Gastrocnemius medialis (tissue), 4 donors: ENCODE data around the gene ZNF816. TPM values are rescaled to one million over a fixed set of nuclear protein-coding genes. Genes with fewer than 3 reads are reported as not detected.

Experiments used
- ATAC-seq, 2 donors: fragments of 150-250 bp; one replicate each; pipeline ENCODE4 v1.9.1; 2016
- DNase-seq, 2 donors: peaks; one replicate each; pipeline ENCODE4 v3.0.0-alpha.2; 2019
- H3K27ac ChIP-seq, 4 donors: fragments of 200-600 bp; sonication (generic); 1 replicate in 1 of 4; 2 replicates in 3 of 4; pipeline ENCODE4 v1.5.1; 2016 to 2018; ENCODE audit warnings: mild to moderate bottlenecking in 2 of 4, moderate library complexity in 1 of 4
- H3K27me3 ChIP-seq, 3 donors: fragments of 200-600 bp; sonication (generic) in 2 of 3; 1 replicate in 1 of 3; 2 replicates in 2 of 3; pipeline versions ENCODE4 v1.5.1 to v1.6.0; 2016 to 2019; ENCODE audit warnings: mild to moderate bottlenecking in 1 of 3, moderate library complexity in 1 of 3
- H3K36me3 ChIP-seq, 2 donors: fragments of 200-600 bp; sonication (generic) in 1 of 2; one replicate each; pipeline ENCODE4 v1.5.1; 2017 to 2018
- H3K4me1 ChIP-seq, 2 donors: fragments of 200-600 bp; sonication (generic) in 1 of 2; one replicate each; pipeline ENCODE4 v1.5.1; 2016 to 2017; ENCODE audit warnings: mild to moderate bottlenecking in 2 of 2
- H3K4me3 ChIP-seq, 4 donors: fragments of 200-600 bp; sonication (generic) in 3 of 4; 1 replicate in 1 of 4; 2 replicates in 3 of 4; pipeline ENCODE4 v1.5.1; 2016 to 2019; ENCODE audit warnings: mild to moderate bottlenecking in 2 of 4
- H3K9me3 ChIP-seq, 3 donors: fragments of 200-600 bp; sonication (generic) in 2 of 3; 1 replicate in 1 of 3; 2 replicates in 2 of 3; pipeline ENCODE4 v1.5.1; 2016 to 2019
- CTCF ChIP-seq, 5 experiments: fragments of 450-650 bp in 3 of 5; fragments of 200-600 bp in 2 of 5; sonication (generic) in 2 of 5; IDR thresholded peaks in 4 of 5; conservative IDR thresholded peaks in 1 of 5; 1 replicate in 4 of 5; 2 replicates in 1 of 5; pipeline ENCODE4 v1.5.1; 2016 to 2019; ENCODE audit warnings: antibody characterized with exemption in 5 of 5, mild to moderate bottlenecking in 3 of 5, moderate library complexity in 3 of 5
- POLR2A ChIP-seq, 2 donors: fragments of 450-650 bp; IDR thresholded peaks; one replicate each; pipeline ENCODE4 v1.6.1; 2017; ENCODE audit warnings: antibody characterized with exemption in 2 of 2, mild to moderate bottlenecking in 2 of 2, moderate library complexity in 2 of 2
- in situ Hi-C, 4 donors: fragments of 200-750 bp; cut with MboI; loops; one replicate each; pipeline versions ENCODE4 v1.15.0 to v1.8.0; 2017; ENCODE audit warnings: low sequenced_read_pairs in 4 of 4
- intact Hi-C: fragments of 100-400 bp; cut with DNase I; formaldehyde crosslinking; loops from one replicate; pipeline ENCODE4 v1.15.1; 2023; ENCODE audit warnings: low total_unique reads
- total RNA-seq, 4 donors: library from RNA; depleted of rRNA; stranded (reverse); fragments of >200 nt; gene quantifications; one replicate each; pipeline versions ENCODE4 v1.1.0 to v1.2.3, GENCODE V29; 2016

ZNF816 gene
- 1 to 10 TPM; 1.0 to 3.1 (median 1.6) TPM for total RNA-seq

- no peaks in the 10 kb centered on the region for H3K9me3 ChIP-seq
- no peaks in the 10 kb centered on the region for H3K4me1 ChIP-seq
- H3K27ac ChIP-seq: peak within 1 kb of the TSS; percentile 41 to 78 (median 64)
- H3K27me3 ChIP-seq: no peaks in the 10 kb centered on the region
- intact Hi-C loops: loop anchor here (1.0 to 5.0 kb wide), 4 partner anchors 20 to 140 kb away; partner anchors contain the start of genes ZNF160 and ZNF888
- DNase-seq: peak; percentile 82 to 86
- in situ Hi-C loops: no loop called here
- TF ChIP-seq POLR2A (IDR thresholded peaks at IDR 0.05) (peak; percentile 15 to 21), CTCF (IDR thresholded peaks at IDR 0.05 in 4 of 5, conservative IDR thresholded peaks at IDR 0.05 in 1 of 5) (no peak)
- no peaks in the 10 kb centered on the region for H3K36me3 ChIP-seq
- H3K4me3 ChIP-seq: peak within 1 kb of the TSS; percentile 57 to 70 (median 62)
- peak; percentile 93 to 94 for ATAC-seq
These were observed at the start of gene ZNF816 for GRCh38 chr19:52962394-52963246. Gene ZNF816 (minus strand): TSS chr19:52962881. CDS start chr19:52956089, 6,792 bp downstream.

- Histone ChIP-seq H3K4me1 (no peaks in the 10 kb centered on the region), H3K27ac (no peak overlapping the region), H3K27me3 (no peaks in the 10 kb centered on the region), H3K36me3 (no peaks in the 10 kb centered on the region), H3K4me3 (no peak overlapping the region), H3K9me3 (no peaks in the 10 kb centered on the region)
- DNase-seq (no peak), ATAC-seq (no peak)
- in situ Hi-C loops: no loop called here
- intact Hi-C loops: no loop called here
- no peak for TF ChIP-seq POLR2A (IDR thresholded peaks at IDR 0.05)
These were observed 49.3 kb upstream of the ZNF816 start for GRCh38 chr19:53012006-53012405.

GRCh38 chr19:53010494-53010893 is 47.8 kb upstream of the ZNF816 start:
- no peaks in the 10 kb centered on the region for H3K4me1 ChIP-seq
- no peaks in the 10 kb centered on the region for H3K9me3 ChIP-seq
- intact Hi-C loops: no loop called here
- H3K27ac ChIP-seq: no peak overlapping the region
- ATAC-seq: no peak
- in situ Hi-C loops: no loop called here
- H3K27me3 ChIP-seq: no peaks in the 10 kb centered on the region
- DNase-seq: no peak
- H3K36me3 ChIP-seq: no peaks in the 10 kb centered on the region
- TF ChIP-seq POLR2A (IDR thresholded peaks at IDR 0.05) (no peak), CTCF (IDR thresholded peaks at IDR 0.05 in 4 of 5, conservative IDR thresholded peaks at IDR 0.05 in 1 of 5) (no peak)
- H3K4me3 ChIP-seq: no peak overlapping the region

- no peak for DNase-seq
- no peaks in the 10 kb centered on the region for H3K4me1 ChIP-seq
- in situ Hi-C loops: no loop called here
- intact Hi-C loops: no loop called here
- no peak for ATAC-seq
- H3K27ac ChIP-seq: peak overlapping the region in 2 of 4 donors; percentile 10 to 31
- no peaks in the 10 kb centered on the region for H3K36me3 ChIP-seq
- no peaks in the 10 kb centered on the region for H3K27me3 ChIP-seq
- peak overlapping the region in 1 of 4 donors; percentile 18 for H3K4me3 ChIP-seq
- H3K9me3 ChIP-seq: no peaks in the 10 kb centered on the region
- TF ChIP-seq POLR2A (IDR thresholded peaks at IDR 0.05): no peak
- no peak for TF ChIP-seq CTCF (IDR thresholded peaks at IDR 0.05 in 4 of 5, conservative IDR thresholded peaks at IDR 0.05 in 1 of 5)
These were observed 45.5 kb upstream of the ZNF816 start for GRCh38 chr19:53008061-53008778.

- ATAC-seq (no peak), DNase-seq (no peak)
- H3K27ac ChIP-seq: peak overlapping the region in 1 of 4 donors; percentile 31
- in situ Hi-C loops (no loop called here), intact Hi-C loops (no loop called here)
- no peak for TF ChIP-seq CTCF (IDR thresholded peaks at IDR 0.05 in 4 of 5, conservative IDR thresholded peaks at IDR 0.05 in 1 of 5)
- TF ChIP-seq POLR2A (IDR thresholded peaks at IDR 0.05): no peak
- H3K9me3 ChIP-seq: no peaks in the 10 kb centered on the region
- no peaks in the 10 kb centered on the region for H3K4me1 ChIP-seq
- H3K36me3 ChIP-seq: no peaks in the 10 kb centered on the region
- H3K27me3 ChIP-seq: no peaks in the 10 kb centered on the region
- peak overlapping the region in 1 of 4 donors; percentile 18 for H3K4me3 ChIP-seq
These were observed 44.9 kb upstream of the ZNF816 start for GRCh38 chr19:53007606-53008005.
